Stimulated activated CD8-positive, alpha-beta memory T cell treated with anti-CD3 and anti-CD28 coated beads, Interleukin-4, amount 100 ng/mL, for 4 hours (primary cell): ENCODE results near the gene CHMP2B.
"Not testable (repeated sequence)": the region's sequence is repeated elsewhere in the genome, so short reads cannot be mapped to it uniquely, and the experiment has no call there.

Experiments
- DNase-seq, 2 donors: peaks; one replicate each; pipeline ENCODE4 v3.0.0-alpha.2; 2020; ENCODE audit warnings: low read depth in 2 of 2, low spot score in 1 of 2

Gene CHMP2B

DNA sequence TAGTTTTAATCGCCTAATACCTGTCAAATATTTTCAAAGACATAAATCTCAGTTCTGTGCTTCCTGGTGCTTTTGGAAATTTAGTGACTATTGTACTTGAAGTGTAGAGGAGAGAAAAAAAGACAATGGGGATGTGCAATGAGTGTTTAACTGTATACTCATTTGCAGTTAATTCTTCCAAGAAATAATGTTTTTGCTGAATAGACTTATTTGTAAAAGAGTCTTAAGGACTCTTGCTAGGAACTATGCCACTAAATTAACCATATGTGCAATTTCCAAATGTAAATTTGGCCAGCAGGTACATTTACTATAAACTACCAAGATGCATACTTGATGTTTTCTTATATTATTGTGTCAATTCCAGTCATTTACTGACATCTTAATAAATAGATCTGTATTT is 2.0 kb downstream of the CHMP2B start:
- no peak for DNase-seq

DNA sequence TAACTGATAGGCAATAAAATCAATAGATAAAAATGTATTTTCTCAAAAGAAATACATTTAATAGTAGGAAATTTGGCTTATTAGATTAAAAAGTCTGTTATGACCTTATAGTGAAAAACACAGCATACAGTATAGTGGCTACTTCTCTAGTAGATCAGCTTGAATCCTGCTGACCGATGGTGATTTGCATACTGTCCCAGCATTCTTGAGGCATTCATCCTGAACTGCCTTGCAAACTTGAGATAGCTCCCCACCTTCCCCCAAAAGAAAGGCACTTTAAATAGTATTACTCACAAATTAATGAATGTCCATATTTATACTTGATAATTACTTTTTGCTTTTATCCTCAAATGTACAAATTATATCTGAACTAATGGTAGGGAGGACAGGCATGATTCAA is 6.7 kb downstream of the CHMP2B start:
- no peak for DNase-seq

DNA sequence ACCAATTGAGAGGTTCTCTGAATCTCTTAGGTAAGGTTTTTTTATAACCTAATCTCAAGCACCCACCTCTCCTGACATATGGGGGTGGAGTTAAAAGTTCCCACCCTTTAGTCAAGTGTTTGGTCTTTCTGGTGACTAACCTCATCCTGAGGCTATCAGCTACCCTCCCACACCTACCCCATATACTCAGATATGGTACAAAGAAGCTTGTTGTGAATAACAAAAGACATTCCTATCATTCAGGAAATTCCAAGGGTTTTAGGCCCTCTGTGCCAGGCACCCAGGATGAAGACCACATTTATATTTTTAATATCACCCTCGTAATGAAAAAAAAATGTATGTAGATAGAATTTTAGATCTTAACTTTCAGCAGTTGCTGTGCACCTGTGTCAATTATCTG is 9.0 kb downstream of the CHMP2B start:
- no peak for DNase-seq

DNA sequence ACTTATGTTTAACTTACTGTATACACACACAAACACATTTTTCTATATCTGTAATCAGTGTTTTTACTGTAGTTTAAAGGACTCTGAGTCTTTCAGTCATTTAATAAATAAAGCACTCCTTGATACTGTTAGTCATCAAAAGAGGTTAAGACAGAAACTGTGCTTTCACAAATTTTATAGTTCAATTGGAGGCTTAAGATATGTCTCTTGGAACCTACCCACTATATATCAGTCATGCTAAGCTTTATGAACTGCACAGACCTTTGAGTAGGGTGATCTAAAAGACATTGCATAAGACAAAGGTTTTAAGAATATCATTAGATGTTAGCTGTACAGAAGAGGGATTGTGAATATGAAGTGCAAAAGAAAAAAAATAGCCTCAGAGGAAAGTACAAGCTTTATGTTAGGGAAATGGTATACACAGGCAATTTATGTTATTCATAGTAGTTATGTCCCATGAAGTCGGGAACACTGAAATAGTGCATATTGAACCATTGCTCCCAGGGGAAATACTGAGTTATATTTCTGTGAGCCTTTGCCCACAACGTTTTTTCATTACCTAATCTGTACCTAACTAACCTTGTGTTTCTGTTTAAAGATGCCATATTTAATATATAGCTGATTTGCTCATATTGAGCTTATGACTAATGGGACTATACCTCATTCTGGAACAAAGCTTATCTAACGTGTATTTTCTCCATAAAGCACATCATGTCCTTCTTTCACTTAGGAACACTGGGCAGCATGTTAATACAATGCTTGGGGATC is 19.7 kb downstream of the CHMP2B start:
- DNase-seq = no peak

DNA sequence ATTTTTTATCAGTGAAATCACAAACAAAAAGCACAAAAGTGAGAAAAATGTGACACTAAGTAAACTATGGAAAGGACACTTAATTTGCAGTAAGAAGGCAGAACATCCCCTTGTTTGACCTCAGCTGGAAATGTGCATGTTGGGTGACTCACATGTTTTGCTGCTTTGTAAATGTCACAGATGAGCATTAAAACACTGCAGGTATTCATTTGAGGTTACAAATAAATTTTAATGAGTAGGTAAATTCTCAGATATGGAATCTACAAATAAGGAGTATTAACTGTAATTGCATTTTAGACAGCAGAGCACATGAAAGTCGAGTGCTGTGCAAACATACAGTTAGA is 20.3 kb downstream of the CHMP2B start:
- no peak for DNase-seq

DNA sequence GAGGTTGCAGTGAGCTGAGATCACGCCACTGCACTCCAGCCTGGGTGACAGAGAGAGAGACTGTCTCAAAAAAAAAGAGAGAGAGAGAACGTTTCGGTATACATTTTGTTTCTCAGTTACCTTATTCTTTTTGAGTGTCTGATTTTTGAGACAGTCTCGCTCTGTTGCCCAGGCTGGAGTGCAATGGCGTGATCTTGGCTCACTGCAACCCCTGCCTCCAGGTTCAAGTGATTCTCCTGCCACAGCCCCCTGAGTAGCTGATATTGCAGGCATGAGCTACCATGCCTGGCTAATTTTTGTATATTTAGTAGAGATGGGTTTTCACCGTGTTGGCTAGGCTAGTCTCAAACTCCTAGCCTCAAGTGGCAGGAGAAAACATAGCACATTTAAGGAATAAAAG is 21.1 kb downstream of the CHMP2B start:
- not testable (repeated sequence) for DNase-seq

DNA sequence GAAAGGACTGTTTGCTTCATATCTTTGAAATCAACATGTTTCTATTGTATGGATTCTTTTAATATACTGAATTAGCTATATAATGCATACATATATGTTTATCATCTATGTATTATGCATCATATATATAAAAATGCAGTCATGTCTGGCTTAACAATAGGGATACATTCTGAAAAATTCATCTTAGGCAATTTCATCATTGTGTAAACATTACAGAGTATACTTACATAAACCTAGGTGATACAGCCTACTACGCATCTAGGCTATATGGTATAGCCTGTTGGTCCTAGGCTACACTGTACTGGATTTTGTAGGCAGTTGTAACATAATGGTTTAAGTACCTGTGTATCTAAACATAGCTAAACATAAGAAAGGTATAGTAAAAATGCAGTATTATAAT is 21.7 kb downstream of the CHMP2B start:
- no peak for DNase-seq

DNA sequence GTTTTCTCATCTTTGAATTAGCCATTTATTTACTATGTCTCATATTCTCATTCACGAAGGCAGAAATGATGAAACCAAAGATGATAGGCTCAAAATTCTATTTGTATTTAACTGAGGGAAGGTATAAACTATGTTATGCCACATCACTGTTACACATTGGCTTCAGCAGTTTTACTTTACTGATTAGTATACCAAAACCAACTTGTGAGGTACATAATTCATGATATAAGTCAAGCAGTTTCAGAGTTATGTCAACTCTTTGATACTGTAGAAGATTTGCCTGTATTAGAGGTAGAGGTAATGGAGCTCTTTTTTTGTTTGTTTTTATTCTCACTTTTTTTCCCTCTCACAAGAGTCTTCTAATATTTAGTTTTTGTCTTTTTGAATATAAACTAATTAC is 22.9 kb downstream of the CHMP2B start:
- no peak for DNase-seq

DNA sequence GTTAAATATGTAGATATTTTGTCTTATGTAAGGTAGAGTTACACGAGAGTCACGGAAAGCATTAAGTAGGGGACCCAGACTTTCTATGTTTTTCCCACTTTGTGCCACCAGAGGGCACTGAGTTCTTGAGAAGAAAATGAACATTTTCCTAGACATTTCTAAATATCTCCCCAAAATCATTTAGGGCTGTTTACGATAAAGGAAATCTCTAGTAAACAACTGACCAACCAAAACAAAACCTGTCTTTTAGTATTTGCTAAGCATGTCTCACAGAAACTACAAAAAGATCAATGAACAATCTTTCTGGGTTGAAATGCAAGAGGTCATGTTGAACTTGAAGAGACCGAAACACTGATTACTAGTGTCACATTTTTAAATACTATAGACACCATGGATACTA is 33.2 kb downstream of the CHMP2B start:
- no peak for DNase-seq

DNA sequence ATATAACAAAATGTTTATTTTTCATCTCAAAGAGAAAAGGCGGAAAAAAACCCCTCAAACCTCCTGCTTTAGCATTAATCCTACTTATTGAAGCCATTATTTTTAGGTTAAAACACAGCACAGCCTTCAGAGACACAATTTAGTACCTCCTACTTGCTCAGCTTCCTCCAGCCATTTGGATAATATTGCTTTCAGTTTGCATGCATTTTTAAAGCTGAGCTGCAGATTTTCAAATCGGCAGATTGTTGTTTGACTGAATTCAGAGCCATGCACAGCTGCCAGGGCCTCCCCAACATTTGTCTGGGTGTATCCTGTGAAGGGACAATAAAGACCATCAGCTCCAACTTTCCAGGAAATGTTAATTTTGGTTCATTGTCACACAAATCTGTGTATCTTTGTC is 34.8 kb downstream of the CHMP2B start:
- no peak for DNase-seq

DNA sequence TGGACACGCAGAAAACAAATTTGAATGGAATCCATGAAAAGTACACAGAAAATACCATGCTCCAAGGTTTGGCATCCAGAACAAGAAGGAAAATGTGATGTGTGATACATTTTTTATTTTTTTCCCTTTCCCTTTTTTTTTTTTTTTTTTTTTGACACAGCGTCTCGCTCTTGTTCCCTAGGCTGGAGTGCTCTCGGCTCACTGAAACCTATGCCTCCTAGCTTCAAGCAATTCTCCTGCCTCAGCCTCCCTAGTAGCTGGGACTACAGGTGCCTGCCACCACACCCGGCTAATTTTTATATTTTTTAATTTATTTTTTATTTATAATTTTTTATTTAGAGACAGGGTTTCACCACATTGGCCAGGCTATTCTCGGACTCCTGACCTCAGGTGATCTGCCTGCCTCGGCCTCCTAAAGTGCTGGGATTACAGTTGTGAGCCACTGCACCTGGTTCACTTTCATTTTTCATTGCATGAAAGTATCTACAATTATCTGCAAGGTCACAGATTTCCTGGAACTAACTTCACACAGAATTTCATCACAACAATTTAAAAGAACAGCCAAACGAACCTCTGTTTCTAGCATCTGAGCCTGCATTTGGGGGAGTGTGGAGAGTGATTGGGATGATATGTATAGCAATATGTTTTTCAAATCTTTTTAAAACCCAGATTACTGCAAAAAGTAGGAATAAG is 41.0 kb downstream of the CHMP2B start:
- DNase-seq = no peak

DNA sequence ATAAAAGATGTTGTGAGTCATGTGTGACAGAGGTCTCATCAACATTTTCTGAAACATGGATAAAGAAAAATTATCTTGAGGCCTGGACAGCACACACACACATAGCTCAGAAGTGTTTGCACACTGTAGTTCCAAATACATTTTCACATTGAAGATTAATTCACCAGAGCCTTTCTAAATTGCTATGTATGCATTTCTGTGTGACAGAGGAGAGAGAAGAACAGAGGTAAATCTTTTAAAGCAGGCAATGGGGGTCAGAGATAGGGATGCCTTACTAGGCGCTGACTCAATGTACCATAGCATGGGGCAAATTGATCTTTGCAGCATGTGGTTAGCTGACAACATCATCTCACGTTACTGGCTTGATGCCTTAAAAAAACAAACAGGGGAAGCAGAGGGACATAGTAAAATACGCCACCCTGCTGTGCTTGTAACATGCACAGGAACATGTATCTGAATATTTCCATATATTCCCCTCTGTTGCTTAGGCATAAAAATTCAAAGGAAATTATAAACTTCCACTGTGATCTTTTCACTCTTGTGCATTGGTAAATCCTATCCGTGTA is 41.6 kb downstream of the CHMP2B start:
- no peak for DNase-seq

DNA sequence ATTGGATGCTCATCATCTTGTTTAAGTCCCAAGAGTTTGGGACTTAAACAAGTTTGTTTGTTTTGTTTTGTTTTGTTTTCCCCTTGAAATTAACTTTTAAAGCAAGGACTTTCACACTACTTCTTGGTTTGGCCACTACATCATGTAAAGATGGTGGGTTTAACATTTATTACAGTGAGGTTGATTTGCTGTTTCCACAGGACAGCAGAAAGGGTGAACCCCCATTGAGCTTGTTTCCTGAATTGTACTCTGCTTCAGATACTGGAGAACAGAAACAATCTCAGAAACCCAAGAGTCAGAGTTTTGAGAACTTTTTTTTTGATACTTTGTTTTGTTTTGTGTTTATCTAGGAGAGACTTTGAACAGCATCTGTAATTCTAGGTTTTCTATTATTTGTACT is 42.6 kb downstream of the CHMP2B start:
- DNase-seq = no peak

DNA sequence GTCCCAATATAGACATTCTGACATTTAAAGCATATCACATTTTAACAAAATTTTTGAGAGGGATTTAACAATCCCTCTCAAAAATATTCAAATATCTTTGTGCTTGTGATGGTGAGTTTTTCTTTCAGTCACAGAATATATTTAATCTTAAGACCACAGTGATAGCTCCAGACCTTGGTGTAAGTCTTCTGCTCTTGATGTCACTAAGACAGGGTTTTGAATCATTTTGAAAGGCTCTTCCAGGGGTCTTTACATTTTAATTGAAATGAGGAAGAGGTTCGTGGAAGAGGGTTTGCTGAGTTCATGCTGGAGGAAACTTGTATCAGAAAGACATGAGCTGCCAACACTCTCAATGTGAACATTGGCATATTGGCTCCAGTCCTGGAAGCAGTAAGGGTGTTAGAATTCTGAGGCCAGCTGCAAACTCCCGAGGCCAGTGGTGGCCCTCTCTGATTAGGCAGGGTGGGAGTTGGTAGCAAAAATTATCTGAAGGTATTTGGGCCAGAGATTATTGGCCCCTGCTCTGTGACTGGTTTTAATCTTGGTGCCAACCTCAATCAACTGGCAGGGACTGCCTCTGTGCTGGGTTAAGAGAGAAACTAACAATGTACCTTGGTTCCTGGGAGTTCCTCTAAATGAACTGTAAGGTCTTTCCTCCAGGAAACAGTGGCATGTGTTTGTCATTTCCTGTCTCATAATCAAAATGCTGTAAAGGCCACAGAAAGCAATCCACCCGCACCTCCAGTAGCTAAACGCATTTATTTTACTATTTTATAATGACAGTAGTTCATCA is 44.0 kb downstream of the CHMP2B start:
- no peak for DNase-seq

DNA sequence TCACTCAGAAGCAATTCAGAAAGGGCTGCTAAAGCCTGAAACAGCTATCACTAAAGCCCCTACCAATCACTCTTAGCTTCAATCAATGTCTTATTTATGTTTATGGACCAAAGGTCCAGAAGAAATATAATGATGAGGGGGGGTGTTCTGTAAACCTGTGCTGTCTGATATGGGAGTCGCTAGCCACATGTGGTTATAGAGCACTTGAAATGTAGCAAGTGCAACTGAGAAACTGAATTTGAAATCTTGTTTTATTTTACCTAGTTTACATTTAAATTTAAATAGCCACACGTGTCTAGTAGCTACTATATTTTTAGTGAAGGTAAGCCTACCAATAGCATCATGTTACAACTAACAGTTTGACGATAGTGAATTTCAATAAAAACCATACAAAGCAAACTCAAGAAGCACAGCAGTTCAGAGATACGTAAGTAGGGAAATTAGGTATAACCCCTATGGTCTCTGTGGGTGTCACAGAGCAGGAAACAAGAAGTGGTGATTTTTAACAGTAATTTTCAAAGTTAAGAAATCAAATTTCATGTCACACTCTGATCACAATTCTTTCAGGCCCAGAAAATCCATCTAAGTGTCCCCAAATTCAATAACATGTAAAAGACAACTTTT is 45.7 kb downstream of the CHMP2B start:
- no peak for DNase-seq

DNA sequence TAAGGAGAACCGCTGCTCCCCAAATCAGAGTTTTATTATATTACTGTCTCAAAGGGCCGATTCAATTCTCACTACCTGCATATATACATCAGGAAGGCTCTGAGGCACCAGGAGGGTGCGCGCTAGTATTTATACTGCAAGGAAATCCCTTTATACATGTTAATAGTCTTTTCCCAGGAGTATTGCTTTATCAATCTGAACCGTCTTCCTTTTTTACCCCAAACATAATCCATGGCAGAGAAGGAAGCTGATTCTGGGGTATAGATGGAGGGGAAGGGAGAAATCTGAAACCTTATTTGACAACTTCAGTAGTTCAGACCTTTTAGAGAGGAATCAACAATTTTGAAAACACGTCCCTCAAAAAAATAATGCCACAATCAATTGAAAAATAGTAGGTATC is 49.4 kb downstream of the CHMP2B start, which contains the start of gene POU1F1:
TSS of gene POU1F1 (minus strand) at position 101 of the 400 bp plus-strand sequence. CDS start 122 bp downstream, outside the sequence.
- DNase-seq = no peak

DNA sequence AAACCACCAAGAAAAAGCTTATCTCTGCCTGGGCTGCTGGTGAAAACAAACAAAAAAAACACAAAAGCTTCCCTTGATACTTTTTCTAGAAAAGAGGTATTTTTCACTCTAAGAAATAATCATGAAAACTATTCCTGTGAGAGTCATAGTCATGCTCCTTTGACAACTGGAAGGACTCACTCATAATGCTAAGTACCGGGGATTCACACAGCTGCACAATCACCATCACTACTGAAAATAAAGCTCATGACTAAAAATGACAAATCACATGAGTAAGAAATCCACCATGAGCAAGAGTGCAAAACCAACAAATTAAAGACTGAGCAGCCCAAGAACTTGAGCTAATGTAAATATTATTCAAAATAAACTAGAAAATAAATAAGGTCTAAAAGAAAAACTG is 59.9 kb downstream of the CHMP2B start:
- DNase-seq = no peak

DNA sequence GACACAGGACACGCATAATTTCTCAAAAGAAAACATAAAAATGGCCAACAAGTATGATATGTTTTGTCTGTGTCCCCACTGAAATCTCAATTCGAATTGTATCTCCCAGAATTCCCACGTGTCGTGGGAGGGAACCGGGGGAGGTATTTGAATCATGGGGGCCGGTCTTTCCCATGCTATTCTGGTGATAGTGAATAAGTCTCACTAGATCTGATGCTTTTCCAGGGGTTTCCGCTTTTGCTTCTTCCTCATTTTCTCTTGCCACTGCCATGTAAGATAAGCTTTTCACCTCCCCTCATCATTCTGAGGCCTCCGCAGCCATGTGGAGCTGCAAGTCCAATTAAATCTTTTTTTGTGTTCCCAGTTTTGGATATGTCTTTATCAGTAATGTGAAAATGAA is 61.3 kb downstream of the CHMP2B start:
- DNase-seq = no peak

DNA sequence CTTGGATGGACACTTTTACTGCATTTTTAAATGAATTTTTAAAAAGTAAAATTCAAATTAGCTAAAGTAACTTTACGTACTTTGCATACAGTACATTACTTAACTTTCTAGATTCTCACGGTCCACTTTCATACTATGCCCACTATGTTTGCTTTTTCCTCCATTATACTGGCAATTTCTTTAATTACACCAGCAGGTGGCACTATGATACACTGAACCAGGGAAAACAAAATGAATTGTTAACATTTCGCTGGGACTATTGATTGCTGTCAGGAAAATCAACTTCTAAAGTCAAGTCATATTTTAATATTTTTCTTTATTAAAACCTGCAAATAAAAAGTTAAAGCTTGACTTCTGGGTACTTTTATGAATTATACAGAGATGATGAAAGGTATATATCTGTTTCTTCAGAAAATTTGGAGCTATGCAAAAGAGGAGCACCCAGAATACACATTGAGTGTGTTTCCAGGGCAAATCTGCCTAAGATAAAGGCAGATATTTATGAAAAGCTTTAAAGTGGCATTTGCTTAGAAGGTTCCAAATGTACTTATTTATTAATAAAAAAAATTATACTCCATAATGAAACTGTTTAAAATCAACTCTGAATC is 71.1 kb downstream of the CHMP2B start:
- DNase-seq = no peak

DNA sequence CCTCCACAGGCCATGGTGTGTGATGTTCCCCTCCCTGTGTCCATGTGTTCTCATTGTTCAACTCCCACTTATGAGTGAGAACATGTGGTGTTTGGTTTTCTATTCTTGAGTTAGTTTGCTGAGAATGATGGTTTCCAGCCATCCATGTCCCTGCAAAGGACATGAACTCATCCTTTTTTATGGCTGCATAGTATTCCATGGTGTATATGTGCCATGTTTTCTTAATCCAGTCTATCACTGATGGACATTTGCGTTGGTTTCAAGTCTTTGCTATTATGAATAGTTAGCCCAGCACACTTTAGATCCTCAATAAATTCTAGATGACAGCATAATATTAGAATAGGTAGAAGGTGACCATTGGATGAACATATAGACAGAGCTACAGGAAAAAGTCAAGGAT is 77.9 kb downstream of the CHMP2B start:
- DNase-seq = not testable (repeated sequence)
